HCT116 (cell line): ENCODE results near the gene LHX4. TPM values are rescaled to one million over a fixed set of nuclear protein-coding genes. Genes with fewer than 3 reads are reported as not detected.

ENCODE experiments used
- ATAC-seq: fragments of 200-7000 bp; cut with Tn5 transposase; 2 replicates; pipeline ENCODE4 v1.9.1; 2020; ENCODE audit warnings: mild to moderate bottlenecking, moderate library complexity
- BruUV-seq: library from RNA; stranded (reverse); fragments of 400-500 nt; replicated peaks from 2 replicates; lab custom pipeline; 2021; lab: Mats Ljungman, UMichigan
- CTCF ChIA-PET: fragments of 300-600 bp; sonication (Branson Sonifier 250); formaldehyde crosslinking; loops from one replicate; lab custom pipeline; 2021; ENCODE audit warnings: antibody characterized with exemption; lab: Charles Lee
- POLR2A ChIA-PET: fragments of 300-600, 350-600 bp; sonication (Branson Sonifier 250); formaldehyde crosslinking; loops from one replicate; lab custom pipeline; 2021; ENCODE audit warnings: antibody characterized with exemption; lab: Charles Lee
- RAD21 ChIA-PET, 2 experiments: fragments of 300-600 bp; sonication (Branson Sonifier 250); formaldehyde crosslinking; loops; one replicate each; lab custom pipeline; 2023; ENCODE audit warnings: low total read pairs in 2 of 2; ENCODE audit not compliant: uncharacterized antibody in 2 of 2, unreplicated experiment in 2 of 2, low non-redundant PET in 1 of 2; lab: Charles Lee
- DNase-seq: peaks from one replicate; pipeline ENCODE4 v3.0.0-alpha.2; 2010; ENCODE audit warnings: low read depth, low spot score
- H2AFZ ChIP-seq: fragments of 200-600 bp; shearing (Covaris generic), sonication (generic); 2 replicates; pipeline ENCODE4 v1.6.1; 2017; ENCODE audit warnings: low read depth, mixed run types, mixed read lengths, antibody characterized with exemption, low read length; ENCODE audit not compliant: poor library complexity, severe bottlenecking
- H3K27ac ChIP-seq: 2 replicates; pipeline ENCODE4 v1.5.1; 2012; ENCODE audit warnings: low read depth, low read length
- H3K27me3 ChIP-seq: fragments of 200-600 bp; sonication (generic); 2 replicates; pipeline ENCODE4 v1.6.1; 2016; ENCODE audit warnings: mixed run types, low read length, mixed read lengths; ENCODE audit not compliant: insufficient read depth
- H3K36me3 ChIP-seq, 2 experiments: fragments of 200-500 bp in 1 of 2; fragments of 200-600 bp in 1 of 2; sonication (Bioruptor generic) in 1 of 2; sonication (generic) in 1 of 2; 2 replicates each; pipeline versions ENCODE4 v1.5.1 to v1.6.1; 2014 to 2016; ENCODE audit warnings: low read length in 2 of 2, inconsistent platforms in 1 of 2, mixed read lengths in 1 of 2, mixed run types in 1 of 2; ENCODE audit not compliant: insufficient read depth in 2 of 2, control insufficient read depth in 1 of 2
- H3K4me1 ChIP-seq, 2 experiments: fragments of 200-600 bp in 1 of 2; sonication (generic) in 1 of 2; 2 replicates each; pipeline versions ENCODE4 v1.5.1 to v1.6.1; 2012 to 2017; ENCODE audit warnings: low read length in 2 of 2, inconsistent platforms in 1 of 2, mild to moderate bottlenecking in 1 of 2, mixed read lengths in 1 of 2, mixed run types in 1 of 2, moderate library complexity in 1 of 2; ENCODE audit not compliant: insufficient read depth in 2 of 2, control insufficient read depth in 1 of 2
- H3K4me2 ChIP-seq: fragments of 200-600 bp; sonication (generic); 2 replicates; pipeline ENCODE4 v1.6.1; 2017; ENCODE audit warnings: mixed run types, low read length, mixed read lengths
- H3K4me3 ChIP-seq, 2 experiments: fragments of 200-600 bp in 1 of 2; sonication (generic) in 1 of 2; replicated peaks in 1 of 2; 2 replicates each; pipeline ENCODE4 v1.5.1; 2011 to 2016; ENCODE audit warnings: low read length in 2 of 2, control low read depth in 1 of 2, low read depth in 1 of 2, mild to moderate bottlenecking in 1 of 2, mixed read lengths in 1 of 2, mixed run types in 1 of 2
- H3K79me2 ChIP-seq: fragments of 200-600 bp; sonication (generic); 2 replicates; pipeline ENCODE4 v1.6.1; 2017; ENCODE audit warnings: mild to moderate bottlenecking, mixed run types, low read length, moderate library complexity, mixed read lengths; ENCODE audit not compliant: insufficient read depth
- H3K9ac ChIP-seq: fragments of 200-600 bp; sonication (generic); 2 replicates; pipeline ENCODE4 v1.6.1; 2016; ENCODE audit warnings: low read length, mixed read lengths
- H3K9me2 ChIP-seq: fragments of 200-600 bp; sonication (generic), shearing (Covaris generic); 2 replicates; pipeline ENCODE4 v1.6.1; 2017; ENCODE audit warnings: mixed run types, mild to moderate bottlenecking, moderate library complexity; ENCODE audit not compliant: insufficient read depth
- H3K9me3 ChIP-seq, 2 experiments: fragments of 200-500 bp in 1 of 2; fragments of 200-600 bp in 1 of 2; sonication (Bioruptor generic) in 1 of 2; sonication (generic) in 1 of 2; 2 replicates each; pipeline ENCODE4 v1.6.1; 2014 to 2017; ENCODE audit warnings: low read length in 2 of 2, mixed read lengths in 2 of 2, inconsistent platforms in 1 of 2, low read depth in 1 of 2, mild to moderate bottlenecking in 1 of 2, mixed run types in 1 of 2, moderate library complexity in 1 of 2; ENCODE audit not compliant: control insufficient read depth in 1 of 2, insufficient read depth in 1 of 2
- H4K20me1 ChIP-seq: fragments of 200-600 bp; sonication (generic), shearing (Covaris generic); 2 replicates; pipeline ENCODE4 v1.6.1; 2017; ENCODE audit warnings: mixed run types, mild to moderate bottlenecking, moderate library complexity; ENCODE audit not compliant: insufficient read depth
- RAD21 ChIP-seq: IDR thresholded peaks from 2 replicates; pipeline ENCODE4 v1.6.1; 2012; ENCODE audit warnings: low read depth, mild to moderate bottlenecking
- SIN3A ChIP-seq: IDR thresholded peaks from 2 replicates; pipeline ENCODE4 v1.6.1; 2012; ENCODE audit warnings: low read depth
- intact Hi-C: fragments of 100-400 bp; cut with micrococcal nuclease; formaldehyde crosslinking; loops from 2 replicates; pipeline ENCODE4 v1.10.0; 2022
- total RNA-seq: library from RNA; stranded (reverse); gene quantifications from one replicate; pipeline ENCODE4 v1.2.1, GENCODE V29; 2021; ENCODE audit not compliant: unreplicated experiment
- TF ChIP-seq, protein P1 (sequence below), 3 experiments: fragments of 200-600 bp in 1 of 3; sonication (generic) in 1 of 3; IDR thresholded peaks in 2 of 3; conservative IDR thresholded peaks in 1 of 3; 2 replicates each; pipeline ENCODE4 v1.5.1; 2012 to 2017; ENCODE audit warnings: low read depth in 2 of 3, low read length in 2 of 3, antibody characterized with exemption in 1 of 3, borderline replicate concordance in 1 of 3, control low read depth in 1 of 3, mild to moderate bottlenecking in 1 of 3, mixed read lengths in 1 of 3, mixed run types in 1 of 3, moderate library complexity in 1 of 3; ENCODE audit not compliant: insufficient read depth in 1 of 3

Gene LHX4
- total RNA-seq, 1 experiment from 2014 or later, result 0.44 TPM

DNA sequence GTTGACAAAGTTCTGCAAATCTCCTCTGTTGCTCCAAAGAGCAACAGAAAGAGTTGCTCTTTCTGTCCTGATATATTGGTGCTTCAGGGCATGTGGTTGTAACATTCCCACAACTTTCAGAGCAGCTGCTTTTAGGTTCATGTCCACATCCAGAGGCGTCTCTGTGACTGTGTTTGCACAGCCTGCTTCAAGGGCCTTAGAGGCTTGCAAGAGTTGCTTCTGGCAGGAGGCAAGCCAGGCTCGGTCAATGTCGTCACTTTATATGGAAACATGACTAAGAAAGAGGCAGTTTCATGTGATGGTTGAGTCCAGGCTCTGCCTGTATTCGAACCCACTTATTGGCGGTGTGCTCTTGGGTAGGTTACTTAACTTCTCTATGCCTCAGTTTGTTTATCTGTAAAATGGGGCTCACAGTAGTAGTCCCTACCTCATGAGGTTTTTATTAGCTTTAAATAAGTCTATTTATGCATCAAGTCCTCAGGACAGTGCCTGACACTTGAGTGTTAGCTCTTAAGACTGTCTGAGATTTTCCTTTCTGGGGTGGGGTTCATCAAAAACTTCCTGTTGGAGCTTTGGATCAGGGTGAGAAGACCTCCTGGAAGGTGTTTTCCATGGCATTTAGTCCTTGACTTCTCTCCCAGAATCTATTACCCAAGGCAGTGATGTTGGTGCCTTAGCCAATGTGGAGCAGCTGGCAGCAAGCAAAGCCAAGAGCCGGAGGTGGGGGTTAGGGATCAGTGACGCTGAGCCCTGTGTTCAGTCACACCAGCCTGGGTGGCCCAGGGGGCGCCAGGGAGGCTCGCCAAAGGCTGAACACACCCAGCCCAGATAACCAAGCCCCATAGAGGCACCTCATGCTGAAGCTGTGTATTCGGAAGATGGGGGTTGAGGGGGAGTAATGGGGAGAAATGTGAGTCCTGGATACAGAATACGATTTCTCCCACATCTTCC, 18.9 kb downstream of the LHX4 start:
- Histone ChIP-seq H3K4me1 (peaks cover 0 to 4% of the 10 kb centered on the region in 2 experiments; a peak in 1 of 4 replicates), H3K27me3 (no peaks in the 10 kb centered on the region)
- TF ChIP-seq, protein P1, sequence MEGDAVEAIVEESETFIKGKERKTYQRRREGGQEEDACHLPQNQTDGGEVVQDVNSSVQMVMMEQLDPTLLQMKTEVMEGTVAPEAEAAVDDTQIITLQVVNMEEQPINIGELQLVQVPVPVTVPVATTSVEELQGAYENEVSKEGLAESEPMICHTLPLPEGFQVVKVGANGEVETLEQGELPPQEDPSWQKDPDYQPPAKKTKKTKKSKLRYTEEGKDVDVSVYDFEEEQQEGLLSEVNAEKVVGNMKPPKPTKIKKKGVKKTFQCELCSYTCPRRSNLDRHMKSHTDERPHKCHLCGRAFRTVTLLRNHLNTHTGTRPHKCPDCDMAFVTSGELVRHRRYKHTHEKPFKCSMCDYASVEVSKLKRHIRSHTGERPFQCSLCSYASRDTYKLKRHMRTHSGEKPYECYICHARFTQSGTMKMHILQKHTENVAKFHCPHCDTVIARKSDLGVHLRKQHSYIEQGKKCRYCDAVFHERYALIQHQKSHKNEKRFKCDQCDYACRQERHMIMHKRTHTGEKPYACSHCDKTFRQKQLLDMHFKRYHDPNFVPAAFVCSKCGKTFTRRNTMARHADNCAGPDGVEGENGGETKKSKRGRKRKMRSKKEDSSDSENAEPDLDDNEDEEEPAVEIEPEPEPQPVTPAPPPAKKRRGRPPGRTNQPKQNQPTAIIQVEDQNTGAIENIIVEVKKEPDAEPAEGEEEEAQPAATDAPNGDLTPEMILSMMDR (IDR thresholded peaks at IDR 0.05 in 2 of 3, conservative IDR thresholded peaks at IDR 0.05 in 1 of 3; ENCODE audit: borderline replicate concordance in 1 of 3, insufficient read depth in 1 of 3, low read depth in 2 of 3, low read length in 2 of 3), result peak; percentile 14 to 44 (median 35); a peak in 4 of 6 replicates
- 0 out of 2 replicates have a peak, but pooled peaks have one; percentile 15 for TF ChIP-seq RAD21
- no peak for TF ChIP-seq SIN3A
- TF ChIP-seq, all 23 proteins: peak for 2
- DNase-seq, result no peak
- Histone ChIP-seq H3K4me2 (no peak overlapping the region), H3K9me2 (no peaks in the 10 kb centered on the region), H4K20me1 (no peaks in the 10 kb centered on the region), H3K79me2 (no peaks in the 10 kb centered on the region), H3K36me3 (no peaks in the 10 kb centered on the region), H2AFZ (no peak overlapping the region), H3K9ac (no peak overlapping the region), H3K27ac (no peak overlapping the region), H3K9me3 (no peaks in the 10 kb centered on the region), H3K4me3 (no peak overlapping the region)
- peak; percentile 81 for ATAC-seq
- BruUV-seq, result no TSS peak
- ChIA-PET POLR2A (no interaction called here), RAD21 (interaction anchor here in 1 of 2 experiments (1.3 kb wide), 1 partner anchor 61 kb away, joined by 3 read pairs; no protein-coding TSS in a partner anchor), CTCF (interaction anchor here (0.9 to 1.2 kb wide), 3 partner anchors 9 to 61 kb away, joined by 3 read pairs; no protein-coding TSS in a partner anchor)
- intact Hi-C loops, result no loop called here
